Calu3 (cell line): ENCODE measurements around the gene TSSK1B. TPM values are rescaled to one million over a fixed set of nuclear protein-coding genes. Genes with fewer than 3 reads are reported as not detected.

Experiments
- BruUV-seq: library from RNA; stranded (reverse); fragments of 400-500 nt; replicated peaks from 2 replicates; lab custom pipeline; 2021; lab: Mats Ljungman, UMichigan
- CTCF ChIA-PET: fragments of 300-600 bp; sonication (Branson Sonifier 250); formaldehyde crosslinking; loops from one replicate; lab custom pipeline; 2022; ENCODE audit warnings: antibody characterized with exemption; lab: Charles Lee
- DNase-seq: peaks from one replicate; pipeline ENCODE4 v3.0.0; 2022
- H3K27ac Mint-ChIP-seq: one replicate; pipeline ENCODE4 v1.8.0; 2022; ENCODE audit warnings: mixed read lengths; ENCODE audit not compliant: unreplicated experiment
- H3K27me3 Mint-ChIP-seq: one replicate; pipeline ENCODE4 v1.8.0; 2022; ENCODE audit warnings: mixed read lengths; ENCODE audit not compliant: unreplicated experiment
- H3K36me3 Mint-ChIP-seq: one replicate; pipeline ENCODE4 v1.8.0; 2022; ENCODE audit warnings: mild to moderate bottlenecking, moderate library complexity, mixed read lengths; ENCODE audit not compliant: insufficient read depth, unreplicated experiment
- H3K4me1 Mint-ChIP-seq: one replicate; pipeline ENCODE4 v1.8.0; 2022; ENCODE audit warnings: mild to moderate bottlenecking, low read depth, mixed read lengths; ENCODE audit not compliant: unreplicated experiment
- H3K4me3 Mint-ChIP-seq: one replicate; pipeline ENCODE4 v1.8.0; 2022; ENCODE audit warnings: mild to moderate bottlenecking, low read depth, moderate library complexity, mixed read lengths; ENCODE audit not compliant: unreplicated experiment
- H3K9me3 Mint-ChIP-seq: one replicate; pipeline ENCODE4 v1.8.0; 2022; ENCODE audit warnings: low read depth, mixed read lengths; ENCODE audit not compliant: unreplicated experiment
- CTCF ChIP-seq: fragments of 200-600 bp; IDR thresholded peaks from one replicate; pipeline ENCODE4 v1.8.0; 2022; ENCODE audit warnings: antibody characterized with exemption; ENCODE audit not compliant: unreplicated experiment
- intact Hi-C: fragments of 100-400 bp; cut with micrococcal nuclease; formaldehyde crosslinking; loops from one replicate; pipeline ENCODE4 v1.10.0; 2022; ENCODE audit not compliant: unreplicated experiment
- total RNA-seq: library from RNA; stranded (reverse); gene quantifications from 2 replicates; pipeline ENCODE4 v1.2.3, GENCODE V29; 2022

TSSK1B gene
- total RNA-seq, 1 experiment from 2014 or later: not detected

- Mint-ChIP-seq H3K9me3 (no peaks in the 10 kb centered on the region), H3K4me3 (no peak overlapping the region), H3K27me3 (peaks cover 1% of the 10 kb centered on the region), H3K27ac (no peak overlapping the region), H3K36me3 (no peaks in the 10 kb centered on the region), H3K4me1 (no peaks in the 10 kb centered on the region)
- DNase-seq: no peak
- no TSS peak for BruUV-seq
- intact Hi-C loops: no loop called here
- TF ChIP-seq CTCF: no peak
- CTCF ChIA-PET: no interaction called here
These were observed 45.7 kb downstream of the TSSK1B start for GRCh38 chr5:113389116-113389515.

GRCh38 chr5:113387844-113388243, 46.9 kb downstream of the TSSK1B start:
- Mint-ChIP-seq H3K27ac (no peak overlapping the region), H3K27me3 (no peaks in the 10 kb centered on the region), H3K4me3 (no peak overlapping the region), H3K4me1 (no peaks in the 10 kb centered on the region), H3K36me3 (no peaks in the 10 kb centered on the region), H3K9me3 (no peaks in the 10 kb centered on the region)
- CTCF ChIA-PET: no interaction called here
- TF ChIP-seq CTCF: no peak
- no peak for DNase-seq
- intact Hi-C loops: no loop called here
- no TSS peak for BruUV-seq

GRCh38 chr5:113384782-113385285, 50.0 kb downstream of the TSSK1B start:
- DNase-seq: no peak
- TF ChIP-seq CTCF: no peak
- H3K36me3 Mint-ChIP-seq: no peaks in the 10 kb centered on the region
- no peak overlapping the region for H3K27ac Mint-ChIP-seq
- no peaks in the 10 kb centered on the region for H3K9me3 Mint-ChIP-seq
- no peaks in the 10 kb centered on the region for H3K4me1 Mint-ChIP-seq
- no peak overlapping the region for H3K4me3 Mint-ChIP-seq
- CTCF ChIA-PET: interaction anchor here (0.6 kb wide), 1 partner anchor 1800 kb away, joined by 5 read pairs; no protein-coding TSS in a partner anchor
- intact Hi-C loops: no loop called here
- BruUV-seq: no TSS peak
- H3K27me3 Mint-ChIP-seq: no peaks in the 10 kb centered on the region

- Mint-ChIP-seq H3K36me3 (no peaks in the 10 kb centered on the region), H3K27me3 (no peaks in the 10 kb centered on the region), H3K9me3 (no peaks in the 10 kb centered on the region), H3K4me1 (no peaks in the 10 kb centered on the region), H3K27ac (no peak overlapping the region), H3K4me3 (no peak overlapping the region)
- no TSS peak for BruUV-seq
- DNase-seq: no peak
- intact Hi-C loops: no loop called here
- TF ChIP-seq CTCF: no peak
- CTCF ChIA-PET: no interaction called here
These were observed 52.1 kb downstream of the TSSK1B start for GRCh38 chr5:113382731-113383130.

Other genes with a start within 250 kb of the TSSK1B start
- 2.8 and 3.6 TPM in 2 replicates for gene MCC, start 53.5 kb upstream of the TSSK1B start, total RNA-seq
- 31.1 and 31.8 TPM in 2 replicates for gene YTHDC2, start 78.7 kb upstream of the TSSK1B start, total RNA-seq